HCT116 (cell line): Measurements from ENCODE around the gene GRHPR. TPM values are rescaled to one million over a fixed set of nuclear protein-coding genes. Genes with fewer than 3 reads are reported as not detected.

Experiments used
- ATAC-seq: fragments of 200-7000 bp; cut with Tn5 transposase; 2 replicates; pipeline ENCODE4 v1.9.1; 2020; ENCODE audit warnings: mild to moderate bottlenecking, moderate library complexity
- BruUV-seq: library from RNA; stranded (reverse); fragments of 400-500 nt; replicated peaks from 2 replicates; lab custom pipeline; 2021; lab: Mats Ljungman, UMichigan
- CTCF ChIA-PET: fragments of 300-600 bp; sonication (Branson Sonifier 250); formaldehyde crosslinking; loops from one replicate; lab custom pipeline; 2021; ENCODE audit warnings: antibody characterized with exemption; lab: Charles Lee
- POLR2A ChIA-PET: fragments of 300-600, 350-600 bp; sonication (Branson Sonifier 250); formaldehyde crosslinking; loops from one replicate; lab custom pipeline; 2021; ENCODE audit warnings: antibody characterized with exemption; lab: Charles Lee
- RAD21 ChIA-PET, 2 experiments: fragments of 300-600 bp; sonication (Branson Sonifier 250); formaldehyde crosslinking; loops; one replicate each; lab custom pipeline; 2023; ENCODE audit warnings: low total read pairs in 2 of 2; ENCODE audit not compliant: uncharacterized antibody in 2 of 2, unreplicated experiment in 2 of 2, low non-redundant PET in 1 of 2; lab: Charles Lee
- DNase-seq: peaks from one replicate; pipeline ENCODE4 v3.0.0-alpha.2; 2010; ENCODE audit warnings: low read depth, low spot score
- H2AFZ ChIP-seq: fragments of 200-600 bp; shearing (Covaris generic), sonication (generic); 2 replicates; pipeline ENCODE4 v1.6.1; 2017; ENCODE audit warnings: low read depth, mixed run types, mixed read lengths, antibody characterized with exemption, low read length; ENCODE audit not compliant: poor library complexity, severe bottlenecking
- H3K27ac ChIP-seq: 2 replicates; pipeline ENCODE4 v1.5.1; 2012; ENCODE audit warnings: low read depth, low read length
- H3K27me3 ChIP-seq: fragments of 200-600 bp; sonication (generic); 2 replicates; pipeline ENCODE4 v1.6.1; 2016; ENCODE audit warnings: mixed run types, low read length, mixed read lengths; ENCODE audit not compliant: insufficient read depth
- H3K36me3 ChIP-seq, 2 experiments: fragments of 200-500 bp in 1 of 2; fragments of 200-600 bp in 1 of 2; sonication (Bioruptor generic) in 1 of 2; sonication (generic) in 1 of 2; 2 replicates each; pipeline versions ENCODE4 v1.5.1 to v1.6.1; 2014 to 2016; ENCODE audit warnings: low read length in 2 of 2, inconsistent platforms in 1 of 2, mixed read lengths in 1 of 2, mixed run types in 1 of 2; ENCODE audit not compliant: insufficient read depth in 2 of 2, control insufficient read depth in 1 of 2
- H3K4me1 ChIP-seq, 2 experiments: fragments of 200-600 bp in 1 of 2; sonication (generic) in 1 of 2; 2 replicates each; pipeline versions ENCODE4 v1.5.1 to v1.6.1; 2012 to 2017; ENCODE audit warnings: low read length in 2 of 2, inconsistent platforms in 1 of 2, mild to moderate bottlenecking in 1 of 2, mixed read lengths in 1 of 2, mixed run types in 1 of 2, moderate library complexity in 1 of 2; ENCODE audit not compliant: insufficient read depth in 2 of 2, control insufficient read depth in 1 of 2
- H3K4me2 ChIP-seq: fragments of 200-600 bp; sonication (generic); 2 replicates; pipeline ENCODE4 v1.6.1; 2017; ENCODE audit warnings: mixed run types, low read length, mixed read lengths
- H3K4me3 ChIP-seq, 2 experiments: fragments of 200-600 bp in 1 of 2; sonication (generic) in 1 of 2; replicated peaks in 1 of 2; 2 replicates each; pipeline ENCODE4 v1.5.1; 2011 to 2016; ENCODE audit warnings: low read length in 2 of 2, control low read depth in 1 of 2, low read depth in 1 of 2, mild to moderate bottlenecking in 1 of 2, mixed read lengths in 1 of 2, mixed run types in 1 of 2
- H3K79me2 ChIP-seq: fragments of 200-600 bp; sonication (generic); 2 replicates; pipeline ENCODE4 v1.6.1; 2017; ENCODE audit warnings: mild to moderate bottlenecking, mixed run types, low read length, moderate library complexity, mixed read lengths; ENCODE audit not compliant: insufficient read depth
- H3K9ac ChIP-seq: fragments of 200-600 bp; sonication (generic); 2 replicates; pipeline ENCODE4 v1.6.1; 2016; ENCODE audit warnings: low read length, mixed read lengths
- H3K9me2 ChIP-seq: fragments of 200-600 bp; sonication (generic), shearing (Covaris generic); 2 replicates; pipeline ENCODE4 v1.6.1; 2017; ENCODE audit warnings: mixed run types, mild to moderate bottlenecking, moderate library complexity; ENCODE audit not compliant: insufficient read depth
- H3K9me3 ChIP-seq, 2 experiments: fragments of 200-500 bp in 1 of 2; fragments of 200-600 bp in 1 of 2; sonication (Bioruptor generic) in 1 of 2; sonication (generic) in 1 of 2; 2 replicates each; pipeline ENCODE4 v1.6.1; 2014 to 2017; ENCODE audit warnings: low read length in 2 of 2, mixed read lengths in 2 of 2, inconsistent platforms in 1 of 2, low read depth in 1 of 2, mild to moderate bottlenecking in 1 of 2, mixed run types in 1 of 2, moderate library complexity in 1 of 2; ENCODE audit not compliant: control insufficient read depth in 1 of 2, insufficient read depth in 1 of 2
- H4K20me1 ChIP-seq: fragments of 200-600 bp; sonication (generic), shearing (Covaris generic); 2 replicates; pipeline ENCODE4 v1.6.1; 2017; ENCODE audit warnings: mixed run types, mild to moderate bottlenecking, moderate library complexity; ENCODE audit not compliant: insufficient read depth
- CBX3 ChIP-seq: IDR thresholded peaks from 2 replicates; pipeline ENCODE4 v1.6.1; 2012; ENCODE audit warnings: low read depth
- CEBPB ChIP-seq: IDR thresholded peaks from 2 replicates; pipeline ENCODE4 v1.6.1; 2012; ENCODE audit warnings: low read depth
- EGR1 ChIP-seq: IDR thresholded peaks from 2 replicates; pipeline ENCODE4 v1.6.1; 2012; ENCODE audit warnings: low read depth
- ELF1 ChIP-seq: IDR thresholded peaks from 2 replicates; pipeline ENCODE4 v1.6.1; 2012; ENCODE audit warnings: low read depth, borderline replicate concordance
- EZH2 ChIP-seq: fragments of 200-600 bp; sonication (generic); IDR thresholded peaks from 2 replicates; pipeline ENCODE4 v1.6.1; 2017; ENCODE audit warnings: antibody characterized with exemption, mixed run types
- EZH2phosphoT487 ChIP-seq: fragments of 200-600 bp; IDR thresholded peaks from 2 replicates; pipeline ENCODE4 v1.6.1; 2018; ENCODE audit warnings: antibody characterized with exemption, borderline replicate concordance
- FOSL1 ChIP-seq: IDR thresholded peaks from 2 replicates; pipeline ENCODE4 v1.6.1; 2012; ENCODE audit warnings: low read depth
- JUND ChIP-seq: IDR thresholded peaks from 2 replicates; pipeline ENCODE4 v1.6.1; 2012
- POLR2A ChIP-seq: IDR thresholded peaks from 2 replicates; pipeline ENCODE4 v1.7.0; 2011; ENCODE audit warnings: borderline replicate concordance; ENCODE audit not compliant: insufficient read depth, insufficient read length; ENCODE audit errors: extremely low read depth
- POLR2AphosphoS5 ChIP-seq: IDR thresholded peaks from 2 replicates; pipeline ENCODE4 v1.6.1; 2011; ENCODE audit warnings: mild to moderate bottlenecking, low read depth, low read length, moderate library complexity
- SIN3A ChIP-seq: IDR thresholded peaks from 2 replicates; pipeline ENCODE4 v1.6.1; 2012; ENCODE audit warnings: low read depth
- SP1 ChIP-seq: IDR thresholded peaks from 2 replicates; pipeline ENCODE4 v1.6.1; 2012; ENCODE audit warnings: low read depth
- SRF ChIP-seq: IDR thresholded peaks from 2 replicates; pipeline ENCODE4 v1.6.1; 2012; ENCODE audit warnings: low read depth
- YY1 ChIP-seq: IDR thresholded peaks from 2 replicates; pipeline ENCODE4 v1.6.1; 2011; ENCODE audit warnings: low read length, low read depth, moderate library complexity, mild to moderate bottlenecking; ENCODE audit not compliant: insufficient replicate concordance; ENCODE audit errors: extremely low read depth
- ZBTB33 ChIP-seq: IDR thresholded peaks from 2 replicates; pipeline ENCODE4 v1.6.1; 2011; ENCODE audit warnings: mild to moderate bottlenecking, low read length, moderate library complexity; ENCODE audit not compliant: insufficient replicate concordance; ENCODE audit errors: extremely low read depth
- ZFX ChIP-seq: fragments of 450-650 bp; IDR thresholded peaks from 2 replicates; pipeline ENCODE4 v1.6.1; 2017
- intact Hi-C: fragments of 100-400 bp; cut with micrococcal nuclease; formaldehyde crosslinking; loops from 2 replicates; pipeline ENCODE4 v1.10.0; 2022
- total RNA-seq: library from RNA; stranded (reverse); gene quantifications from one replicate; pipeline ENCODE4 v1.2.1, GENCODE V29; 2021; ENCODE audit not compliant: unreplicated experiment

The GRHPR gene
- total RNA-seq, 1 experiment from 2014 or later: 106 TPM

GRCh38 chr9:37372839-37373238 is 49.7 kb upstream of the GRHPR start:
- H3K9me3 ChIP-seq: no peaks in the 10 kb centered on the region
- H3K27me3 ChIP-seq: 0 out of 2 replicates have a peak, but pooled peaks cover 4% of the 10 kb centered on the region
- no TSS peak for BruUV-seq
- H3K9me2 ChIP-seq: no peaks in the 10 kb centered on the region
- H3K4me3 ChIP-seq: no peak overlapping the region
- no peak overlapping the region for H3K4me2 ChIP-seq
- TF ChIP-seq JUND (no peak), ZBTB33 (no peak), ZFX (no peak), SRF (no peak), ELF1 (no peak), CBX3 (no peak), CEBPB (no peak), YY1 (no peak), POLR2AphosphoS5 (no peak), EGR1 (no peak), EZH2 (no peak), FOSL1 (no peak), SP1 (no peak), POLR2A (no peak), SIN3A (no peak), EZH2phosphoT487 (no peak)
- ATAC-seq (no peak), DNase-seq (no peak)
- no peaks in the 10 kb centered on the region for H4K20me1 ChIP-seq
- H3K79me2 ChIP-seq: no peaks in the 10 kb centered on the region
- ChIA-PET CTCF (no interaction called here), POLR2A (no interaction called here), RAD21 (no interaction called here)
- no peaks in the 10 kb centered on the region for H3K36me3 ChIP-seq
- intact Hi-C loops: no loop called here
- H3K9ac ChIP-seq: no peak overlapping the region
- no peaks in the 10 kb centered on the region for H3K4me1 ChIP-seq
- no peak overlapping the region for H3K27ac ChIP-seq
- H2AFZ ChIP-seq: no peak overlapping the region
